HG02571 (cell line): ENCODE results near the gene DEAF1.
"Not testable (repeated sequence)": the region's sequence is repeated elsewhere in the genome, so short reads cannot be mapped to it uniquely, and the experiment has no call there.

Experiments used
- ATAC-seq: cut with Tn5 transposase; IDR thresholded peaks from one replicate; pipeline ENCODE4 v1.9.1; 2021; ENCODE audit warnings: mild to moderate bottlenecking, moderate library complexity; ENCODE audit not compliant: unreplicated experiment

Gene DEAF1

GRCh38 chr11:701741-702461 is 6.9 kb upstream of the DEAF1 start:
- no peak for ATAC-seq

GRCh38 chr11:699753-700152 is 4.7 kb upstream of the DEAF1 start:
- ATAC-seq = no peak

DNA sequence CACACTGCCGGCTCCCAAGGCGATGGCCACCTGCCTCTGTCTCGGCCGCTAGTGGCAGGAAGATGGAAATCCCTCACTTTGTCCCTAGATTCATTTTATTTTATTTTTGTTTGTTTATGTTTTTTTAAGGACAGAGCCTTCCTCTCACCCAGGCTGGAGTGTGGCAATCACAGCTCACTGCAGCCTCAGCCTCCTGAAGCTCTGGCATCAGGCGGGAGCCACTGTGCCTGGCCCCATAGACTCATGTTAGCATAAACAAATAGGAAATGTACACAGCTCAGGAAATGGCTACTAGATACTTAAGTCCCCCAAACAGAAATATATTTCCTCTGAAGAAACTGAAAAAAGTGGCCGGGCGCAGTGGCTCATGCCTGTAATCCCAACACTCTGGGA is 4.1 kb upstream of the DEAF1 start:
- ATAC-seq = no peak

DNA sequence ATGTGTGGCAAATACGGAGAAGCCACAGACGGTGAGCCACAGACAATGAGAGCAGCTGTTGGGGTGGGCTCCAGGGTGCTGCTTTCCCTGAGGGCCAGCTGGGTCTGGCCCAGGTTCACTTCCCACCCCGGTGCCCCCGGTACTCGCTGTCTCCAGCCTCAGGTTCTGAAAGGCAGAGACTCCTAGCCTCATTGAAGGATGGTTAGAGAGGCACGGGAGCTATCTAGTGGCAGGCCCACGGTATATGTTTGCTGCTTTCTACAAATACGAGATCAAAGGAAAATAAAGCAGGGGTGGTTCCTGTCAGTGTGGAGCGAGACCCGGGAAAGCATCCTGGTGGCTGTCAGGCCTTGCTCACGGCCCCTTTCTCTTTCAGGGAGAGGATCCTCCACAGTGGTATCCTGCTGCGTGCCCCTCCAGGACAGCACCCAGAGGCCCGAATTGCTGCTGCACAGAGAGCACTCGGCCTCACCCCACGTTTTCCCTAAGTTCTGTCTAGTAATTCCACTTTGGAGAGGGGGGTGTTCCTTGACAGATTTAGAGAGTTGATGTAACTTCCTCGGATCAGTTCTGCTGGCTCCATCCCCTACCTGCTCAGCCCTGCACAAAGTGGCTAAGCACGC is 3.6 kb upstream of the DEAF1 start:
- ATAC-seq = no peak

DNA sequence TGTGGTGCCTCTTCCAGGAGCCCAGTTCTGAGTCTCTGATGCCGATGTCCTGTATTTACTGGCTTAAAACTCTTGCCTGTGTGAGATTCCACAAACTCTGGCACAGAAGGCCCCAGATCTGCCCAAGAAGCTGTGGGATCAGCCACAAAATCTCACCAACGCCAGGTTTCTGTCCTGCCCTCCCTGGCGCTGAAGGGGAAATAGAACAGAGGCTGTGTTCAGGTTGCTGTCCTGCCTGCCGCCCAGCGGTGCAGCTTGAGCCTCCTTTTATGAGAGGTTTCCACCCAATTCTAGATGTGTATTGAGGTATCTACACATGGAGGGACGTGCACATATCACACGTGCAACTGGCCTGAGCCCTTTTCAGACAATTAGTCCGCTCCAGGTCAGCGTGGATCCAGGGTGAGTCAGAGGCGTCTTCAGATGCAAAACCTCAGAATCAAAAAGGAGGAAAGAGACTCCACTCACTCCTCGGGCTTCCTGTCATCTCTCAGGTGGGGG is 2.8 kb upstream of the DEAF1 start:
- ATAC-seq = no peak

DNA sequence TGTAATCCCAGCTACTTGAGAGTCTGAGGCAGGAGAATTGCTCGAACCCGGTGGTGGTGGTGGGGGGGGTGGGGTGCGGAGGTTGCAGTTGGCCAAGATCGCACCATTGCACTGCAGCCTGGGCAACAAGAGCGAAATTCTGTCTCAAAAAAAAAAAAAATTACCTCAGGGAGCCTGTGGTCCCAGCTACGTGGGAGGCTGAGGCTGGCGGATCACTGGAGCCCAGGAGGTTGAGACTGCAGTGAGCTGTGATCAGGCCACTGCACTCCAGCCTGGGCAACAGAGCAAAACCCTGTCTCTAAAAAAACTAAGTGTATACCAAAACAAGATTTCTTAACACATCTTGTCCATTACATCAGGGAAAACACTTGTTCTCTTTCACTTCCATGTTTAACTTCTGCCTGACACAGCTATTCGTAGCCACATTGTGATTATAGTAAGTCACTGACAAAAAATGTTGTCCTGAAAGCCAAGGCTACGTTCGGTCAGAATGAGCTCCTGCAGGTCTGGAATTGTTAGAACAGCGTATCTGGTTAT is 2.0 kb upstream of the DEAF1 start:
- ATAC-seq = no peak

- ATAC-seq = peak; percentile 71
Observed at GRCh38 chr11:695538-696248, 671 bp upstream of the DEAF1 start, which contains the start of gene TMEM80. TMEM80 (plus strand) TSS chr11:695816; CDS start chr11:695828, 12 bp downstream.

GRCh38 chr11:695288-695537 is 191 bp upstream of the DEAF1 start:
- no peak for ATAC-seq

DNA sequence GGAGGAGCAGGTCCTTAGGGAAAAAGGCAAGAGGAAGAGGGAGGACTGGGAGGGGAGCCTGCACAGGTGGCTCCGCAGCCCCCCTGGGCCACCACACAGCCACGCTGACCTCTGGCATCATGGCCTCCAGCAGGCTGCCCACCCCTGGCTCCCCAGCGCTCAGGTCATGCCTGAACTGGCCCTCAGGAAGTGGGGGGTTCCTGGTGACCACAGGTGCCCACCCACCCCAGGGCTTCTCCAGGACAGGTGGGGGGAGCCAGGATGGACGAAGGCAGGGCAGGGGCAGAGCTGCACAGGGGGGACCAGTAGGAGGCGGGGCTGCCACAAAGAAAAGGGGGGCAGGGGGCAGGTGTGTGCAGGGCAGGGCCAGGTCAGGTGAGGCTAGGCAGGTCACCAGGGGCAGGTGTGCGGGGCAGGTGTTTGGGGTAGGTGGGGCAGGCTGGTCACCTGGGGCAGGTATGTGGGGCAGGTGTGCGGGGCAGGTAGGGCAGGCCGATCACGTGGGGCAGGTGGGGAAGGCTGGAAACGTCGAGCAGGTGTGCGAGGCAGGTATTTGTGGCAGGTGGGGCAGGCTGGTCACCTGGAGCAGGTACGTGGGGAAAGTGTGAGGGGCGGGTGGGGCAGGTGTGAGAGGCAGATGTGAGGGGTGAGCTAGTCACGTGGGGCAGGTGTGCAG is 997 bp downstream of the DEAF1 start:
- no peak for ATAC-seq

DNA sequence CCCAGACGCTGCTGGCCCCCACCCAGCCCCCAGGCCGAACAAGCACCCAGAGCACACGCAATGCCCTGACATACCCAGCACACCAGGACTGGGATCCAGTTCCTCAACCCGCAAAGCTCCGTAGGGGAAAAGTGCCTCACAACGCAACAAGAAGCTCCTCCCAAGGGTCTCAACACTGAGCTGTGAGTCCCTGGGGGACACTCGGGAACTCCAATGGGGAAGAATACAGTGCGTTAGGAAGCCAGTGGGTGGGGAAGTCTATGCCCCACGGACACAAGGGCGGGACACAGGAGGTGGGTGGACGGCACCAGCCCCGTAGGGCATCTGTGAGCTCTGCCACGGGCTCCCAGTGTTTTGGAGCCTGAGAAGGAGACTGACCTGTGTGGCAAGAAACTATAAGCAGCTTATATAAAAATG is 1.6 kb downstream of the DEAF1 start:
- ATAC-seq = no peak

DNA sequence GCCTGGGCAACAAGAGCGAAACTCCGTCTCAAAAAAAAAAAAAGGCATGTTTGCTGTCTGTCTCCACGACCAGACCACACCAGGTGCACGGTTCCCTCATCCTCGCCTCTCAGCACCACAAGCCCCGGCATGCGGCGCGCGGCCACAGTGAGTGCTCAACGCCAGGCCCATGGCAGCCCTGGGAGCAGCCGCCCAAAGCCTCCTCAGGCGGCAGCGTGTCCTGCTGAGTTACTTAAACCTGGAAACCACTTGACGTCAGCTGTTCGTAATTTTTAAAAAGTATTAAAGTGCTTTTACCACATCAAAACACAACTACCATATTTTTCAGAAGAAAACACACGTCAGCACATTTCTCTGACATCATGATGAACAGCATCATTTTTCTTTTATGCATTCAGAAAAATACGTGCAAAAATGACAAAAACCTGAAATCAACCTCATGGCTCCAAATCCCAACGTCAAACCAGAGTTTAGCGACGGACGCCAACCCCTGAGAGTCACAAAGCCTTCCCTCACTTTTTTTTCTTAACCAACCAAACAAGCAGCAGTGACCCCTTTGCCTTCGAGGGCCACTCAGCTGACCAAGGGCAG is 2.1 kb downstream of the DEAF1 start:
- no peak for ATAC-seq

GRCh38 chr11:691710-692590 is 3.1 kb downstream of the DEAF1 start:
- no peak for ATAC-seq

GRCh38 chr11:690738-691633 is 4.0 kb downstream of the DEAF1 start:
- no peak for ATAC-seq

DNA sequence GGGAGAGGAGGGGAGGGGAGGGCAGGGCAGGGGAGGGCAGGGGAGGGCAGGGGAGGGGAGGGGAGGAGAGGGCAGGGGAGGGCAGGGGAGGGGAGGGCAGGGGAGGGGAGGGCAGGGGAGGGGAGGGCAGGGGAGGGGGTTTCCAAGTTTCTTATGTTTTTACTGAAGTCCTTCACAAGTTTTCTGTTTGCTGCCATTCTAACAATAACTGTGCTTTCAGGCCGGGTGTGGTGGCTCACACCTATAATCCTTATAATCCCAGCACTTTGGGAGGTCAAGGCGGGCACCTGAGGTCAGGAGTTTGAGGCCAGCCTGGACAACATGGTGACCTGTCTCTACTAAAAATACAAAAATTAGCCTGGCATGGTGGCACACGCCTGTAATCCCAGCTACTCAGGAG is 4.8 kb downstream of the DEAF1 start:
- ATAC-seq = not testable (repeated sequence)

GRCh38 chr11:689625-690024 is 5.4 kb downstream of the DEAF1 start:
- no peak for ATAC-seq

- no peak for ATAC-seq
Observed at GRCh38 chr11:688681-689080, 6.3 kb downstream of the DEAF1 start.

DNA sequence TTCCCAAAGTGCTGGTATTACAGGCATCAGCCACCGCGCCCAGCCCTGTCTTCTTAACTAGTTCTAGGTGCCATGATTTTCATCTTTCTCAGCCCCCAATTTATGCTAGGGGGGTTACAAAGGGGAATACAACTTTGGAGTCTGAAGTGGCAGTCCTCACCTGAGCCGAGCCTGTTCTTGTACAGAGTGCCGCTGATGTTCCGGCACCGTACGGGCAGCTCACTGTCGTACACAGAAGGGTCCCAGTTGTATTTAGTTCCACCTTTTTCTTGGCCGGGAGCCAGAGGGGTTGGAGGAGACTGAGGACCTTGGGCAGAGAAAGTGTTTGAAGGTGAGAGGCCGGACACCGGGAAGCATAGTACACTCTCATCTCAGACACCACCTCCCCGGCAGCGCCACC is 7.3 kb downstream of the DEAF1 start:
- no peak for ATAC-seq

DNA sequence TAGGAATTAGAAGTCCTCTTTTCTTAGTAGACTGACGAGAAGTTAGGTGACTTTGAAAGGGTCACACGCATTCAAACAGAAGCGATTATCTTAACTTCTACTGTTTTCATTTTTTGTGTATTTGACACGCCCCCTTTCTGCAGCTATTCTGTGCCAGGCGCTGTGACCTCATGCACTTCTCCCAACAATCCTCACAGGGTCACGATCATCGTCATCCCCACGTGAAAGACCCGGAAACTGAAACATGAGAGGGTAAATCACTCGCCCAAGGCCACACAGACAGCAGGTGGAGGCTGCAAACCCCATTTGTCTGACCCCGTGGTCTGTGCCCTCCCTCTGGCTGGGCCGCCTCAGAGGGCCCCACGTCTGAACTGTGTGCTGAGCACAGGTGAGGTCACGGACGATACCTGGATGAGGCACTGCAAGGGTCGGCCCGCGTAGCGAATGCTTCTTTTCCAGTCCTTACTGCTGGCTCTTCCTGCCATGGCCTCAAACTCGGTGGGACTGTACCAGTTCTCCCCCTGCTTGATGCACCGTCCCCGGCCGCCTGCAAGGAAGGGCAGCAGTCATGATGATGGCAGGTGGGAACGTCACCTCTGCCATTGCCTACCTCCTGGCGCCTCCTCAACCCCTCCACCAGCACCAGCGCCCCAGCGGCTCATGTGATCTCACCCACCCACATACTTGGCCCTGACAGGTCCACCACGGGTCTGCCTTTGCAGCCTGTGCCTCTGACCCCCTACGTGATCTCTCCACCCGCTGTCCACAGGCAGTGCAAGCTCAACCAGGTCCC is 8.4 kb downstream of the DEAF1 start:
- ATAC-seq = no peak
